GM13977 (cell line): ENCODE results near the gene VMP1.

ENCODE experiments used
- DNase-seq: peaks from one replicate; pipeline ENCODE4 v3.0.0; 2012; ENCODE audit warnings: low spot score
- in situ Hi-C: fragments of 300-500 bp; cut with MboI; formaldehyde crosslinking; loops from one replicate; pipeline ENCODE4 v1.12.0; 2022; ENCODE audit warnings: low sequenced_read_pairs, low pct_unique_long_range_greater_than_20kb, mixed read lengths, inconsistent platforms; ENCODE audit not compliant: unreplicated experiment
- TF ChIP-seq, protein P1 (sequence below): IDR thresholded peaks from 2 replicates; pipeline ENCODE4 v1.5.1; 2012; ENCODE audit warnings: mild to moderate bottlenecking, control low read depth; ENCODE audit not compliant: insufficient read depth; ENCODE audit errors: extremely low read depth, missing control alignments

VMP1 gene

DNA sequence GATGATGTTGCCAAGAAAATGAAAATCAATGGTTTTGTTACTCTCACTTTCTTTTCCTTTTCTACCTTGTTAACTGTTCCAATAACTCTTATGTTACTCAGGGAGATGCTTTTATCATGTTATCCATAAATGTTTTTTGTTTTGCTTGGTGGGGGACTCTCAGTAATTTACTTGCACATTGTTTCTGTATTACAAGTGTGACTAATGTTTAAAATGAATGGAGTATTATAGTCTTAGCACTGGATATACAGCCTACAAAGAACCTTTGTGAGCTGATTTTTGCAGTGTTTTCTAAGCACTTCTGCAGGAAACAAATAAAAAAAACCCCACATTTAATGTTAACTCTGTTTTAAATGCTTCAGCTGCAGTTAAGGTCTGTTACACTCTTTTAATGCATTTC is 12.1 kb downstream of the VMP1 start:
- no peak for DNase-seq
- in situ Hi-C loops: no loop called here
- TF ChIP-seq, protein P1, sequence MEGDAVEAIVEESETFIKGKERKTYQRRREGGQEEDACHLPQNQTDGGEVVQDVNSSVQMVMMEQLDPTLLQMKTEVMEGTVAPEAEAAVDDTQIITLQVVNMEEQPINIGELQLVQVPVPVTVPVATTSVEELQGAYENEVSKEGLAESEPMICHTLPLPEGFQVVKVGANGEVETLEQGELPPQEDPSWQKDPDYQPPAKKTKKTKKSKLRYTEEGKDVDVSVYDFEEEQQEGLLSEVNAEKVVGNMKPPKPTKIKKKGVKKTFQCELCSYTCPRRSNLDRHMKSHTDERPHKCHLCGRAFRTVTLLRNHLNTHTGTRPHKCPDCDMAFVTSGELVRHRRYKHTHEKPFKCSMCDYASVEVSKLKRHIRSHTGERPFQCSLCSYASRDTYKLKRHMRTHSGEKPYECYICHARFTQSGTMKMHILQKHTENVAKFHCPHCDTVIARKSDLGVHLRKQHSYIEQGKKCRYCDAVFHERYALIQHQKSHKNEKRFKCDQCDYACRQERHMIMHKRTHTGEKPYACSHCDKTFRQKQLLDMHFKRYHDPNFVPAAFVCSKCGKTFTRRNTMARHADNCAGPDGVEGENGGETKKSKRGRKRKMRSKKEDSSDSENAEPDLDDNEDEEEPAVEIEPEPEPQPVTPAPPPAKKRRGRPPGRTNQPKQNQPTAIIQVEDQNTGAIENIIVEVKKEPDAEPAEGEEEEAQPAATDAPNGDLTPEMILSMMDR: no peak

DNA sequence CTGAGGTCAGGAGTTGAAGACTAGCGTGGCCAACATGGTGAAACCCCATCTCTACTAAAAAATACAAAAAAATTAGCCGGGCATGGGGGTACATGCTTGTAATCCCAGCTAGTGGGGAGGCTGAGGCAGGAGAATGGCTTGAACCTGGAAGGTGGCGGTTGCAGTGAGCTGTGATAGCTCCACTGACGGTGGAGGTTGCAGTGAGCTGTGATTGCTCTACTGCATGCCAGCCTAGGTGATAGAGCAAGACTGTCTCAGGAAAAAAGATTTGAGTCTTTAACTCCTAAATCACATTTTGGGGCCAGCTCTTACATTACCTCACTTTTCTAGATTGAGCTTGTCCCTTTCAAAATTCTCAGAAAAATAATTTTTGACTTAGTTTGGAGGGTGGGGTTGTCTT is 15.2 kb downstream of the VMP1 start:
- DNase-seq: no peak
- TF ChIP-seq, protein P1: no peak
- in situ Hi-C loops: no loop called here

DNA sequence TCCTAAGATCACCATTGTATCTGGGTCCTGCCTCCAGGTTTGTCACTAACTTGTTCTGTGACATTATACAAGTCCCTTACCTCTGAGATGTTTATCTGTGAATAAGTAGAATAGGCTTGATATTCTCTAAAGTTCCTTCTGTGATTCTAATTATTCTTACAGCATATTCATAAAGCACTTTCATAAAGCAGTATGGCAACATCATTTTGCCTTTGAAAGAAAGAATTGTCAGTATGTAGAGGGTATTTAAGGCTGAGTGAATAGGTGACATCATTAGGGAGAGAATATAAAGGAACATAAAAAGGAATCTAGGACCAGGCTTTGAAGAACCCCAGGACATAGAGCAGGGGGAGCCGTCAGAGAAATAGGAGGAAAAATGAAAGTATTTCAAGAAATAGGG is 15.6 kb downstream of the VMP1 start:
- DNase-seq: no peak
- in situ Hi-C loops: no loop called here
- TF ChIP-seq, protein P1: no peak

DNA sequence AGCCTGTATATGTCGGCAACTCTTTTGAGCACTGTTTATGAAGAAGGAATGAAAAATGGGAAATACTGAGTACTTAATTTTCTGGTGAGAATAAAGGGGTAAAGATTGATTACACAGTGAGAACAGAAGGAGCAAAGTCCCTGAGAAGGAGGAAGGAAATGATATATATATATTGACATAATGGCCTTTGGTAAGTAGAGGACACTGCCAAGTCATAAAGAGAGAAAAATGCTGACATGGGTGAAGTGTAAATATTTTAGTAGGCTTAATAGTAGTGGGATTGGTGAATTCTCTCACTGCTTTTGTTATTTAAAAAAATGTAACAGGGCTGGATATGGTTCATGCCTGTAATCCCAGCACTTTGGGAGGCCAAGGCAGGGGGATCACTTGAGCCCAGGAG is 16.2 kb downstream of the VMP1 start:
- no peak for DNase-seq
- in situ Hi-C loops: no loop called here
- TF ChIP-seq, protein P1: no peak

DNA sequence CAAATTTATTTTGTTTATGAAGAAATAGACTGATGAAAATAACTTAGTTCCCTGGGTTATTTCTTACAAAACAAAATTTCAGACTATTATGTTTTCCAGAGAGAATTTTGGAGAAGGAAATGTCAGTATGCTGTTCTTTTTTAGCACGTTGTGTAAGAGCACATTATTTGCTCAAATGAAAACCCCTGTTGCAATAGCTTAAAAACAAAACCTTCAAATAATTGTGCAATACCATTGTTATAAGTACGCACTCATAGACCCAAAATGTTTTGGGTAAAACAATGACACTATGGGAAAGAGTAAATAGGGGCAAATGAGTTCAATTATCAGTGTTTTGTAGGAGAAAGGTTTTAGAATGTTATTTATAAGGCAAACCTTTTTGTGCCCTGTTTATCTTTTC is 18.2 kb downstream of the VMP1 start:
- in situ Hi-C loops: loop anchor here (25.0 kb wide), 1 partner anchor 337 kb away; no protein-coding TSS in a partner anchor
- DNase-seq: no peak
- TF ChIP-seq, protein P1: no peak

DNA sequence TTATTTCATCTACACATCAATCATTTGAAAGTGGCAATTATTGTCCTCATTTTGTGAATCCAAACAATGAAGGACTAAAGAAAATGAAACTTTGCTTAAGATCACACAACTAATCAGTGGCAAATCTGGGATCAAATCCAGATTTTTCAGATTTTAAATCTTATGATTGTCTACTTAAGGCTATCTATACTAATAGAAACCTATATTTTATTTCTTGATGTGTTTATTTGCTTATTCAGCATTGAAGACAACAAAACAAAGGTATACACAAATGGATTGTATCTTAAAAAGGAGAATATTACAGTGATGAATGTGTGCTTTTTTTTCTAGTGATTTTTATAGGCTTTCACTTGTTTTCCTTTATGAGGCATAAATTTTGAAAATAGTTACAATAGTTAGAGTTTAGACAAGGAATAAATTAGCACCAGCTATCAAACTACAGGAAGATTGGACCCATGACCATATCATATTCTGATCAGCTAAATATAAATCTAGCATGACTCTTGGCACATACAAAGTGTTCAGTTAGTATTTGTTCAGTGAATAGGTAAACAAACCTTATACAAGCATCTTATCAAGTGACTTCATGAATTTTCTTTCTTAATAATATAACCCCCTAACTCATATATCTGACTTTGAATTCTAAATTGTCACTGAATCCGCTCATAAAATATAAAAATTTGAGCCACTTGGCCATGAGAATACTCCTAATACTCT is 20.5 kb downstream of the VMP1 start:
- TF ChIP-seq, protein P1: no peak
- DNase-seq: no peak
- in situ Hi-C loops: loop anchor here (25.0 kb wide), 1 partner anchor 334 kb away; no protein-coding TSS in a partner anchor
